Left colon (tissue), 2 donors: Measurements from ENCODE around the gene PTPN20. TPM values are rescaled to one million over a fixed set of nuclear protein-coding genes. Genes with fewer than 3 reads are reported as not detected.

ENCODE experiments used
- ATAC-seq: fragments of 200-7000 bp; cut with Tn5 transposase; one replicate; pipeline ENCODE4 v1.9.1; 2020; ENCODE audit warnings: mild to moderate bottlenecking, moderate library complexity
- DNase-seq, 2 donors: peaks; one replicate each; pipeline ENCODE4 v3.0.0-alpha.2; 2020
- intact Hi-C, 2 donors: fragments of 100-400 bp; cut with DNase I in 1 of 2; cut with micrococcal nuclease in 1 of 2; formaldehyde crosslinking; loops; one replicate each; pipeline versions ENCODE4 v1.11.2 to v1.14.0; 2022; cut with DNase I, micrococcal nuclease
- total RNA-seq, 2 donors: library from RNA; stranded (reverse); fragmentation: NEBNext Ultra II Directional; extraction: Animal tissue kit (Norgen Biotek cat#: 25700); gene quantifications; one replicate each; pipeline ENCODE4 v1.2.1, GENCODE V29; 2021
- donor health status: DM: no; HTN: no; CAD: no.
- donor health status: DM: yes; HTN: yes; CAD: no.

PTPN20 gene
- total RNA-seq, 2 donors from 2014 or later, result 1.8 to 2.7 TPM

- intact Hi-C loops, result no loop called here
Observed at GRCh38 chr10:47042199-47042473, 130.9 kb downstream of the PTPN20 start.

DNA sequence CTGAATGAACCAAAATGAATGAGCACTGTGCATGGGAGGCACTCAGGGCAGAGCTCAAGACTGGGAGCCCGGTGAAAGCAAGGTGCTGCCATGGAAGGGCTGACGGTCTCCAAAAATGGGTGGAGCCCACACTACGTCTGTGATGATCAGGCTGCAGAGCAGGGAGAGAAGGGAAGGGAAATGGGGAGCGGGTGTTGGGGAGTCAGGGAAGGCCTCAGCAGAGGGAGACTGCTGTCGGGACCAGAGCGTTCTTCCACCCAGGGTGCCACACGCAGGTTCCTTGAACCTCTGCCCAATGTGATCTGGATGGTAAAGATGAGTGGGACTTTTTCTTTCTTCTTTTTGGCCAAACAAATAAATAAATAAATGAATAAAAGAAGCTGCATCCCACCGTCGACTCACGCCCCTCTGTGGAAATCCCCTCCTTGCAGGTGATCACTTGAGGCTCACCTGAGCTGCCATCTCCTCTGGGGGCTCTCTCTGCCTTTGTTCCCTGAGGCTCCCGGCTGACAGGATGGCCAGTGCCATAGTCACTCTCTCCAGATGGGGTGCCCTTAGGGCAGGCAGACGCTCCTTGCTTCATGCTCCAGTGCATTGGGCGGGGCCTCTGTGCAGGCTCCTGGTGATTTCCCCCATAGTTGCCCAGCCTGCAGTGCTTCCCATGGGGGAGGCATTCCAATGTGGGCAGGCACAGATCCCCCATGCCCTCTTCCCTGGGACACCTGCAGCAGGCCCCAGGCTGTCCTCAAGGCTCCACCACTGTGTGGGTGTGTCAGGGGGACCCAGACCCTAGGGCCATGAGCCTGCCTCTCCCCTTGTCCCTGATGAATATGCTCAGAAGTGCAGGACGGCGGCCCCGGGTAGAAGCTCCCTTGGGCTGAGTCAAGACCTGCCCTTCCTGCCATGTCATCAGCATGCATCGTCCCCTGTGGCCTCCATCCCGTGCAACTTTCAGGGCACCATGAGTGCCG, 131.8 kb downstream of the PTPN20 start:
- intact Hi-C loops, result no loop called here
- DNase-seq (peak in 1 of 2 donors; percentile 20), ATAC-seq (no peak)

More at GRCh38 chr10:47042199-47042473, 130.9 kb downstream of the PTPN20 start:
- ATAC-seq, result no peak
- no peak for DNase-seq

- no peak for ATAC-seq
Observed at GRCh38 chr10:47043928-47044538, 132.8 kb downstream of the PTPN20 start.

DNA sequence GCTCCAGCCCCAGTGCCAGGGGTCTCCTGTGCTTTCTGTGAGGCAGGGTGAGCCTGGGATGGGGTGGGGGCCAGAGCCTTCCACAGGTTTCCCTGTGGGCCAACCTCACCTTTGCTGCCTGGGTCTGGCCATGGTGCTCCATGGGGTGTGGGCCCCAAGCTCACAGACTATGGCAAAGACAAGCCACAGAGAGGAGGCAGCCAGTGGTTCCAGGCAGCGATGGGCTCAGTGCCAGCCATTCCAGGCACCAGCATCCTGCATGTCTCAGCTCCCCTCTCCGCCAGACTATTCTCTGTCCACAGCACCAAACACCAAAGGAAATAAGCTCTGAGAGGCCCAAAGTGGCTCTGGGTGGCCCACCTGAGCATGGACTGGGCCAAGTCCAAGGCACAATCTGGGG, 133.5 kb downstream of the PTPN20 start:
- no peak for DNase-seq
- intact Hi-C loops, result loop anchor here in 1 of 2 donors (5.0 kb wide), 1 partner anchor 268 kb away; no protein-coding TSS in a partner anchor
- ATAC-seq, result no peak

More at GRCh38 chr10:47043928-47044538, 132.8 kb downstream of the PTPN20 start:
- no peak for DNase-seq
- intact Hi-C loops, result no loop called here

- ATAC-seq (no peak), DNase-seq (peak in 1 of 2 donors; percentile 16)
- intact Hi-C loops, result loop anchor here in 1 of 2 donors (5.0 kb wide), 1 partner anchor 267 kb away; no protein-coding TSS in a partner anchor
Observed at GRCh38 chr10:47045331-47045861, 134.2 kb downstream of the PTPN20 start.

- intact Hi-C loops, result loop anchor here in 1 of 2 donors (5.0 kb wide), 1 partner anchor 266 kb away; no protein-coding TSS in a partner anchor
- ATAC-seq (no peak), DNase-seq (peak in 1 of 2 donors; percentile 22)
Observed at GRCh38 chr10:47046321-47047126, 135.3 kb downstream of the PTPN20 start.

GRCh38 chr10:47047127-47047504, 135.9 kb downstream of the PTPN20 start:
- intact Hi-C loops, result loop anchor here in 1 of 2 donors (5.0 kb wide), 1 partner anchor 265 kb away; no protein-coding TSS in a partner anchor
- DNase-seq (no peak), ATAC-seq (peak; percentile 14)

DNA sequence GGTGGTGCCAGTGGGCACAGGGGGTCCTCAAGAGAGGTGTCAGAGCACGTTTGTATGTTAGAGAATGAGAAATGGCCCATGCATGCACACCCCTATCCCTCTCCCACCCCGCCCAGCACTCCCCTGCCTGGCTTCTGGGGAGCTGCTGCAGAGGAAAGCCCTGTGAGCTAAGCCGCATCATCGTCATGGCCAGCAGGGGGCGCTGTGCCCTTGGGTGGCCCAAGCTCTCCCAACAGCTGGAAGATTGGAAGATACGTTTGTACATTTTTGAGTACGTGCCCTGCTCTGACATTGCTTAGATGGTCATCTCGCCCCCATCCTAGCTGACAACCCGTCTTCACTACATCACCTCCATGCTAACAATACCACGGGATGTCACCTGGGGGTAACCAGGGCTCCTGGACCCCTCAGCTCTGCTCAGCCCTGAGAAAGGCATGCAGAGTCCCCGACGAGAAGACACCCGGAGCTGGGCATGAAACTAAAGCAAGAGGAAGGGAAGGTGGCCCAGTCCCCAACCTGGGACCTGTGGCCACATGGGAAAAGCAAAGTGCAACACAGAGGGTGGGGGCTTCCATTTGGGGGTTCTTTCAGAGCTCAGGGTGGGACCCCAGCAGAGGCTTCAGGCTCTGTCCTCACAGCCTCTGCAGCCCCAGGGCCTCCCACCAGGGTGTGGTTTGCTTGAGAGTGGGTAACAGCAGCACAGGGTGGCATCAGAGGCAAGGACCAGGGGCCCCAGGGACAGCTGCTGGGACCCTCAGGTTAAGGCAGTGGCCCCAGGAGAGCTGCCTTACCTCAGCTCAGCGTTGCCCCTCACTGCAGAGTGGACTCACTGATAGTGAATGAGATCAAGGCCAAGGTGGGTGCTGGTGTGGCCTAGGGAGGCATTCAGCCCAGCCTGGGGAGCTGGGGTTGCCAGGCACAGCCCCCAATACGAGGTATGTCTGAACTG, 136.6 kb downstream of the PTPN20 start:
- ATAC-seq, result peak; percentile 89
- intact Hi-C loops, result loop anchor here in 1 of 2 donors (5.0 kb wide), 1 partner anchor 264 kb away; no protein-coding TSS in a partner anchor
- DNase-seq, result peak; percentile 45 to 89

DNA sequence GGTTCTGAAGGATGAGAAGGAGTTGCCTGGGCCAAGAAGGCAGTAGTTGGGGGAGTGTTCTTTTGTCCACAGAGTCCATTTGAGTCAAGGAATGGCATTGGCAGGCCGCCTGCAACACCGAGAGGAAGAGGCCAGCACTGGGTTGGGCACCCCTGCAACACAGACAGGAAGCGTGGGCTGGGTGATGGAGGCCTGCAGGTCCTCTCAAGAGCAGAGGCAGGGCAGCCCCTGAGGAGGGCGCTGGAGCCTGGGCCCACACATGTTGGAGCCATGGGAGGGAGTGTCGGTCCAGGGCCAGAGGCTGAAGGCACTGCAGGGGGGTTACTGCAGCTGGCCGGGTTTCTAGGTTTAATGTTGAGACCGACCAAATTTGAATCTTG, 137.3 kb downstream of the PTPN20 start:
- intact Hi-C loops, result loop anchor here in 1 of 2 donors (5.0 kb wide), 1 partner anchor 264 kb away; no protein-coding TSS in a partner anchor
- no peak for DNase-seq
- no peak for ATAC-seq

DNA sequence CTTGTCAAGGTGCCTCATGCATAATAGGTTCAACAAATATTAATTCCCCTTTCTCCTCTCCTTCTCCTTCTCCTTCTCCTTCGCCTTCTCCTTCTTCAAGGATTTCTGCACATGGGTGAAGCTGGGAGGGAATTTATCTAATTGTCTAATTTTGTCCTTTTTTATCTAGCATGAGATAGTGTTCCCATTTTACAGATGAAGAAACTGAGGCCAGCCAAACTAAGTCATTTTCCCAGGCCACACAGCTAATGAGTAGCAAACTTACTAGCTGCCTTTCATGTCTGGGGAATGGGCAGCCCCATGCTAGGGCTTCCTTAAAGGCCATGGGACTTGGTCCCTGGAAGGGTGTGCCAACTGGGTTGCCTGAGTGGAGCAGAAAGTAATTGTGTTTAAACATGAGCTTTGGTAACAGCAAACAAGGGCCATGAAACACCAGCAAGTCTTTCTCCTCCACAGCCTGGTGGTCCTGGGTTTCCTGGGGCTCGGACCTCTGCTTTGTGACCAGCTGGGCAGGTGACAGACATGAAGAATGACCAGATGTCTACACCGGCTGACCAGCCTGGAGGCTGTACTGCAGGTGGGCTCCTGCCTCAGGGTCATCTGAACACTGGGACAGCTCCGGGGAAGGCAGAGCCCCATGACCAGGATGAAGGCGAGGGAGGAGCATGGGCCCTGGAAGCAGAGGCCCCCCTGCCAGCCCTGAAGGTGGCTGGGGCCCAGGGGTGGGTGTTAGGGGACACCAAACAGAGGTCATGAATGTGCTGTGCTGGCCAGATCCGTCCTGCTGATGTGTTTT, 138.0 kb downstream of the PTPN20 start:
- intact Hi-C loops, result loop anchor here in 1 of 2 donors (5.0 kb wide), 1 partner anchor 263 kb away; no protein-coding TSS in a partner anchor
- ATAC-seq, result no peak
- peak in 1 of 2 donors; percentile 8 for DNase-seq

GRCh38 chr10:47049906-47050305, 138.7 kb downstream of the PTPN20 start:
- ATAC-seq (no peak), DNase-seq (peak in 1 of 2 donors; percentile 12)
- intact Hi-C loops, result loop anchor here in 1 of 2 donors (5.0 kb wide), 1 partner anchor 262 kb away; no protein-coding TSS in a partner anchor

- intact Hi-C loops, result no loop called here
- ATAC-seq (no peak), DNase-seq (peak in 1 of 2 donors; percentile 3)
Observed at GRCh38 chr10:47050618-47051455, 139.6 kb downstream of the PTPN20 start.

DNA sequence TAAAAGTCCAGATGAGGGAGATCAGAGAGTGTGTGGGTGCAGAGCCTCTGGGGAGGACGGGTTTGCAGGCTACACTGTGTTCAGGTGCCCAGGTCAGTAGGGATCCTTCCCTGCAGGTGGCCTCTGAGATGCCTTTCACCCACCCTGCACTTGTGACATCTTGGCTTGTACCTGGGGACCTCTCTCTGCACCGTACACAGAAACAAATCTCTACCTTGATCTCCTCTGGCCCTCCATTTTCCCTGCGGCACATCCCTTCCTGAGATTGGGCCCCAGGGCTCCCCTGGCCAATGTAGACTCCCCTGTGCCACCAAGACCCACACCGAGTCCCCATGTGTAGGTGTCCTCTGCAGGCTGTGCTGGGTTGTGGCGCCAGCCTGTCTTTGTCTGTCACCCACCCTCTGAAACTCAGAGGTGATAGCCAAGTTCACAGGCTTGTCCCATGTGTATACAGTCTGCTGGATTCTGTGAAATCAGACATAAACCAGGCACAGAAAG, 140.6 kb downstream of the PTPN20 start:
- no peak for ATAC-seq
- DNase-seq, result peak in 1 of 2 donors; percentile 6
- intact Hi-C loops, result no loop called here
